WTC11 (cell line): Measurements from ENCODE around the gene MTREX. TPM values are rescaled to one million over a fixed set of nuclear protein-coding genes. Genes with fewer than 3 reads are reported as not detected.

Experiments
- ATAC-seq: fragments of 200-7000 bp; cut with Tn5 transposase; 2 replicates; pipeline ENCODE4 v1.10.0; 2021; ENCODE audit warnings: mild to moderate bottlenecking, moderate library complexity
- CTCF ChIA-PET: fragments of 300-600 bp; sonication (Branson Sonifier 250); formaldehyde crosslinking; loops from one replicate; lab custom pipeline; 2021; ENCODE audit warnings: antibody characterized with exemption; lab: Charles Lee
- POLR2A ChIA-PET: fragments of 350-600 bp; sonication (Branson Sonifier 250); formaldehyde crosslinking; loops from one replicate; lab custom pipeline; 2021; ENCODE audit warnings: antibody characterized with exemption; lab: Charles Lee
- DNase-seq: peaks from one replicate; pipeline ENCODE4 v3.0.0; 2021; ENCODE audit warnings: low spot score
- H3K27ac Mint-ChIP-seq: 2 replicates; pipeline ENCODE4 v1.8.0; 2021; ENCODE audit warnings: mixed read lengths
- H3K27me3 Mint-ChIP-seq: 2 replicates; pipeline ENCODE4 v1.8.0; 2021; ENCODE audit warnings: low read depth, mild to moderate bottlenecking, moderate library complexity, mixed read lengths
- H3K36me3 Mint-ChIP-seq: 2 replicates; pipeline ENCODE4 v1.8.0; 2021; ENCODE audit warnings: mixed read lengths
- H3K4me1 Mint-ChIP-seq: 2 replicates; pipeline ENCODE4 v1.8.0; 2022; ENCODE audit warnings: mixed read lengths
- H3K4me3 Mint-ChIP-seq: 2 replicates; pipeline ENCODE4 v1.8.0; 2021; ENCODE audit warnings: mild to moderate bottlenecking, moderate library complexity, mixed read lengths
- H3K9me3 Mint-ChIP-seq: 2 replicates; pipeline ENCODE4 v1.8.0; 2021; ENCODE audit warnings: mixed read lengths
- EMX1 ChIP-seq: fragments of 250-450 bp; sonication (Bioruptor Pico); IDR thresholded peaks from 2 replicates; pipeline ENCODE4 v1.8.0; 2021; ENCODE audit warnings: mild to moderate bottlenecking
- FOXP1 ChIP-seq: sonication (generic); formaldehyde crosslinking; IDR thresholded peaks from 2 replicates; pipeline ENCODE4 v1.8.0; 2022; ENCODE audit warnings: missing genetic modification reagents, mild to moderate bottlenecking, moderate library complexity, borderline replicate concordance
- GRHL2 ChIP-seq: fragments of 250-450 bp; sonication (Bioruptor Pico); IDR thresholded peaks from 2 replicates; pipeline ENCODE4 v1.8.0; 2022; ENCODE audit warnings: mild to moderate bottlenecking, moderate library complexity; ENCODE audit not compliant: insufficient replicate concordance, severe bottlenecking
- NFE2L1 ChIP-seq: sonication (generic); formaldehyde crosslinking; IDR thresholded peaks from 2 replicates; pipeline ENCODE4 v1.8.1; 2023; ENCODE audit warnings: missing genetic modification reagents
- TP53 ChIP-seq: sonication (generic); formaldehyde crosslinking; IDR thresholded peaks from 2 replicates; pipeline ENCODE4 v1.8.1; 2023; ENCODE audit warnings: mild to moderate bottlenecking, missing genetic modification reagents
- ZNF317 ChIP-seq: sonication (generic); formaldehyde crosslinking; IDR thresholded peaks from 2 replicates; pipeline ENCODE4 v1.8.1; 2023; ENCODE audit warnings: low read depth, mild to moderate bottlenecking, moderate library complexity, missing genetic modification reagents, borderline replicate concordance
- ZNF396 ChIP-seq: fragments of 250-450 bp; sonication (Bioruptor Pico); IDR thresholded peaks from 2 replicates; pipeline ENCODE4 v1.8.0; 2021; ENCODE audit warnings: mild to moderate bottlenecking, moderate library complexity, borderline replicate concordance
- ZNF416 ChIP-seq: fragments of 250-450 bp; sonication (Bioruptor Pico); IDR thresholded peaks from 2 replicates; pipeline ENCODE4 v1.9.0; 2021; ENCODE audit warnings: mild to moderate bottlenecking, inconsistent platforms
- total RNA-seq: library from RNA; stranded (reverse); gene quantifications from 3 replicates; pipeline ENCODE4 v1.2.3, GENCODE V29; 2021
- TF ChIP-seq, protein P1 (sequence below): sonication (generic); formaldehyde crosslinking; IDR thresholded peaks from 2 replicates; pipeline ENCODE4 v1.8.1; 2022; ENCODE audit warnings: low read depth, missing genetic modification reagents, borderline replicate concordance
- TF ChIP-seq, protein P2 (sequence below): fragments of 250-450 bp; sonication (Bioruptor Pico); IDR thresholded peaks from 2 replicates; pipeline ENCODE4 v1.9.0; 2021; ENCODE audit warnings: mild to moderate bottlenecking
- TF ChIP-seq, protein P3 (sequence below): sonication (generic); formaldehyde crosslinking; IDR thresholded peaks from 2 replicates; pipeline ENCODE4 v1.8.1; 2023; ENCODE audit warnings: mild to moderate bottlenecking, missing genetic modification reagents, moderate library complexity
- TF ChIP-seq, protein P4 (sequence below): fragments of 250-450 bp; sonication (Bioruptor Pico); IDR thresholded peaks from 2 replicates; pipeline ENCODE4 v1.8.0; 2021; ENCODE audit warnings: mild to moderate bottlenecking
- TF ChIP-seq, protein P5 (sequence below): sonication (generic); formaldehyde crosslinking; IDR thresholded peaks from 2 replicates; pipeline ENCODE4 v1.8.1; 2022; ENCODE audit warnings: mild to moderate bottlenecking, missing genetic modification reagents, moderate library complexity, borderline replicate concordance
- TF ChIP-seq, protein P6 (sequence below): sonication (generic); formaldehyde crosslinking; IDR thresholded peaks from 2 replicates; pipeline ENCODE4 v1.8.1; 2023; ENCODE audit warnings: mild to moderate bottlenecking, missing genetic modification reagents
- TF ChIP-seq, protein P7 (sequence below): fragments of 250-450 bp; sonication (Bioruptor Pico); IDR thresholded peaks from 2 replicates; pipeline ENCODE4 v2.1.2; 2022; ENCODE audit warnings: mild to moderate bottlenecking, moderate library complexity
- TF ChIP-seq, protein P8 (sequence below): sonication (generic); formaldehyde crosslinking; IDR thresholded peaks from 2 replicates; pipeline ENCODE4 v1.8.1; 2023; ENCODE audit warnings: mild to moderate bottlenecking, missing genetic modification reagents, moderate library complexity
- TF ChIP-seq, protein P9 (sequence below): fragments of 250-450 bp; sonication (Bioruptor Pico); IDR thresholded peaks from 2 replicates; pipeline ENCODE4 v1.9.0; 2021; ENCODE audit warnings: mild to moderate bottlenecking, borderline replicate concordance

The MTREX gene
- total RNA-seq, 1 experiment from 2014 or later, result 110 TPM

DNA sequence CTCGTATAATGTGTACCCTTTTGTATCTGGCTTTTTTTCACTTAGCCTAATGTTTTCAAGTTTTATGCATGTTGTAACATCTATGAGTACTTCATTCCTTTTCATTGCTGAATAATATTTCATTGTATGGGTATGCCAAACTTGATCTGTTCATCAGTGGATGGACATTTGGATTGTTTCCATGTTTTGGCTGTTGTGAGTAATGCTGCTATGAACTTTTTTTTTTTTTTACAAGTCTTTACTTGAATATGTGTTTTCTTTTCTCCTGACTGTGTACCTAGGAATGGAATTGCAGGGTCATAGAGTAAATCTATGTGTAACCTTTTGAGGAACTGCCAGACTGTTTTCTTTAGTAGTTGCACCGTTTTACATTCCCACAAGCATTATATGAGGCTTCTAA, 52.4 kb downstream of the MTREX start:
- H3K27me3 Mint-ChIP-seq, result no peaks in the 10 kb centered on the region
- H3K36me3 Mint-ChIP-seq, result peaks cover 42% of the 10 kb centered on the region
- H3K9me3 Mint-ChIP-seq, result peaks cover 7% of the 10 kb centered on the region
- H3K27ac Mint-ChIP-seq, result no peak overlapping the region
- ChIA-PET CTCF (no interaction called here), POLR2A (no interaction called here)
- no peak for TF ChIP-seq ZNF416
- H3K4me1 Mint-ChIP-seq, result no peaks in the 10 kb centered on the region
- DNase-seq (no peak), ATAC-seq (no peak)
- H3K4me3 Mint-ChIP-seq, result no peak overlapping the region

DNA sequence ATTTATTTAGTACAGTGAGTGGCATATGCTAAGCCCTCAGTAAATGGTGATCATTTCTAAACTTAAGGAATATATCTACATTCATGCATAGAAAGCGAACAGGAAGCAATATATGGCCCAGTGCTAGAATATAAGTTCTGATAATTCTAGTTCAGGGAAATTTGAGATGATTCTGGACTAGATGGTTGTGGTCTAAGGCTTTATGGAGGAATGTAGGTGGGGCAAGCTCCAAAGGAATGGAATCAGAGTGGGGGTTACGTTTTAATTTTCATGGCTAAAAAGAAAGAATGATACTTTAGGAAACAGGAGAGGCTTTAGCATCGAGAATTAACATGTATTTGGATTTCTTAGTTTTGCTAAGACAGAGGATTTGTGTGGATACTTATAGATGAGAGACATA, 56.1 kb downstream of the MTREX start:
- Mint-ChIP-seq H3K36me3 (peaks cover 33% of the 10 kb centered on the region), H3K27me3 (no peaks in the 10 kb centered on the region), H3K4me3 (no peak overlapping the region), H3K4me1 (no peaks in the 10 kb centered on the region), H3K9me3 (peaks cover 7% of the 10 kb centered on the region), H3K27ac (peak overlapping the region; percentile 2; the same call in 1 of the 2 replicates)
- CTCF ChIA-PET, result no interaction called here
- ATAC-seq (no peak), DNase-seq (no peak)
- TF ChIP-seq, protein P1, sequence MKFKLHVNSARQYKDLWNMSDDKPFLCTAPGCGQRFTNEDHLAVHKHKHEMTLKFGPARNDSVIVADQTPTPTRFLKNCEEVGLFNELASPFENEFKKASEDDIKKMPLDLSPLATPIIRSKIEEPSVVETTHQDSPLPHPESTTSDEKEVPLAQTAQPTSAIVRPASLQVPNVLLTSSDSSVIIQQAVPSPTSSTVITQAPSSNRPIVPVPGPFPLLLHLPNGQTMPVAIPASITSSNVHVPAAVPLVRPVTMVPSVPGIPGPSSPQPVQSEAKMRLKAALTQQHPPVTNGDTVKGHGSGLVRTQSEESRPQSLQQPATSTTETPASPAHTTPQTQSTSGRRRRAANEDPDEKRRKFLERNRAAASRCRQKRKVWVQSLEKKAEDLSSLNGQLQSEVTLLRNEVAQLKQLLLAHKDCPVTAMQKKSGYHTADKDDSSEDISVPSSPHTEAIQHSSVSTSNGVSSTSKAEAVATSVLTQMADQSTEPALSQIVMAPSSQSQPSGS, result no peak
- TF ChIP-seq, protein P2, sequence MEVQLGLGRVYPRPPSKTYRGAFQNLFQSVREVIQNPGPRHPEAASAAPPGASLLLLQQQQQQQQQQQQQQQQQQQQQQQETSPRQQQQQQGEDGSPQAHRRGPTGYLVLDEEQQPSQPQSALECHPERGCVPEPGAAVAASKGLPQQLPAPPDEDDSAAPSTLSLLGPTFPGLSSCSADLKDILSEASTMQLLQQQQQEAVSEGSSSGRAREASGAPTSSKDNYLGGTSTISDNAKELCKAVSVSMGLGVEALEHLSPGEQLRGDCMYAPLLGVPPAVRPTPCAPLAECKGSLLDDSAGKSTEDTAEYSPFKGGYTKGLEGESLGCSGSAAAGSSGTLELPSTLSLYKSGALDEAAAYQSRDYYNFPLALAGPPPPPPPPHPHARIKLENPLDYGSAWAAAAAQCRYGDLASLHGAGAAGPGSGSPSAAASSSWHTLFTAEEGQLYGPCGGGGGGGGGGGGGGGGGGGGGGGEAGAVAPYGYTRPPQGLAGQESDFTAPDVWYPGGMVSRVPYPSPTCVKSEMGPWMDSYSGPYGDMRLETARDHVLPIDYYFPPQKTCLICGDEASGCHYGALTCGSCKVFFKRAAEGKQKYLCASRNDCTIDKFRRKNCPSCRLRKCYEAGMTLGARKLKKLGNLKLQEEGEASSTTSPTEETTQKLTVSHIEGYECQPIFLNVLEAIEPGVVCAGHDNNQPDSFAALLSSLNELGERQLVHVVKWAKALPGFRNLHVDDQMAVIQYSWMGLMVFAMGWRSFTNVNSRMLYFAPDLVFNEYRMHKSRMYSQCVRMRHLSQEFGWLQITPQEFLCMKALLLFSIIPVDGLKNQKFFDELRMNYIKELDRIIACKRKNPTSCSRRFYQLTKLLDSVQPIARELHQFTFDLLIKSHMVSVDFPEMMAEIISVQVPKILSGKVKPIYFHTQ, result no peak
- TF ChIP-seq FOXP1 (no peak), TP53 (CRISPR knock-in tag) (no peak), ZNF317 (no peak), ZNF396 (CRISPR knock-in tag) (no peak), ZNF416 (no peak), NFE2L1 (CRISPR knock-in tag) (no peak), GRHL2 (no peak), EMX1 (CRISPR knock-in tag) (no peak)
- TF ChIP-seq, protein P3, sequence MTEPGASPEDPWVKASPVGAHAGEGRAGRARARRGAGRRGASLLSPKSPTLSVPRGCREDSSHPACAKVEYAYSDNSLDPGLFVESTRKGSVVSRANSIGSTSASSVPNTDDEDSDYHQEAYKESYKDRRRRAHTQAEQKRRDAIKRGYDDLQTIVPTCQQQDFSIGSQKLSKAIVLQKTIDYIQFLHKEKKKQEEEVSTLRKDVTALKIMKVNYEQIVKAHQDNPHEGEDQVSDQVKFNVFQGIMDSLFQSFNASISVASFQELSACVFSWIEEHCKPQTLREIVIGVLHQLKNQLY, result no peak
- TF ChIP-seq, protein P4, sequence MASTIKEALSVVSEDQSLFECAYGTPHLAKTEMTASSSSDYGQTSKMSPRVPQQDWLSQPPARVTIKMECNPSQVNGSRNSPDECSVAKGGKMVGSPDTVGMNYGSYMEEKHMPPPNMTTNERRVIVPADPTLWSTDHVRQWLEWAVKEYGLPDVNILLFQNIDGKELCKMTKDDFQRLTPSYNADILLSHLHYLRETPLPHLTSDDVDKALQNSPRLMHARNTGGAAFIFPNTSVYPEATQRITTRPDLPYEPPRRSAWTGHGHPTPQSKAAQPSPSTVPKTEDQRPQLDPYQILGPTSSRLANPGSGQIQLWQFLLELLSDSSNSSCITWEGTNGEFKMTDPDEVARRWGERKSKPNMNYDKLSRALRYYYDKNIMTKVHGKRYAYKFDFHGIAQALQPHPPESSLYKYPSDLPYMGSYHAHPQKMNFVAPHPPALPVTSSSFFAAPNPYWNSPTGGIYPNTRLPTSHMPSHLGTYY (CRISPR knock-in tag), result no peak
- TF ChIP-seq, protein P5, sequence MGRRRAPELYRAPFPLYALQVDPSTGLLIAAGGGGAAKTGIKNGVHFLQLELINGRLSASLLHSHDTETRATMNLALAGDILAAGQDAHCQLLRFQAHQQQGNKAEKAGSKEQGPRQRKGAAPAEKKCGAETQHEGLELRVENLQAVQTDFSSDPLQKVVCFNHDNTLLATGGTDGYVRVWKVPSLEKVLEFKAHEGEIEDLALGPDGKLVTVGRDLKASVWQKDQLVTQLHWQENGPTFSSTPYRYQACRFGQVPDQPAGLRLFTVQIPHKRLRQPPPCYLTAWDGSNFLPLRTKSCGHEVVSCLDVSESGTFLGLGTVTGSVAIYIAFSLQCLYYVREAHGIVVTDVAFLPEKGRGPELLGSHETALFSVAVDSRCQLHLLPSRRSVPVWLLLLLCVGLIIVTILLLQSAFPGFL (CRISPR knock-in tag), result no peak
- TF ChIP-seq, protein P6, sequence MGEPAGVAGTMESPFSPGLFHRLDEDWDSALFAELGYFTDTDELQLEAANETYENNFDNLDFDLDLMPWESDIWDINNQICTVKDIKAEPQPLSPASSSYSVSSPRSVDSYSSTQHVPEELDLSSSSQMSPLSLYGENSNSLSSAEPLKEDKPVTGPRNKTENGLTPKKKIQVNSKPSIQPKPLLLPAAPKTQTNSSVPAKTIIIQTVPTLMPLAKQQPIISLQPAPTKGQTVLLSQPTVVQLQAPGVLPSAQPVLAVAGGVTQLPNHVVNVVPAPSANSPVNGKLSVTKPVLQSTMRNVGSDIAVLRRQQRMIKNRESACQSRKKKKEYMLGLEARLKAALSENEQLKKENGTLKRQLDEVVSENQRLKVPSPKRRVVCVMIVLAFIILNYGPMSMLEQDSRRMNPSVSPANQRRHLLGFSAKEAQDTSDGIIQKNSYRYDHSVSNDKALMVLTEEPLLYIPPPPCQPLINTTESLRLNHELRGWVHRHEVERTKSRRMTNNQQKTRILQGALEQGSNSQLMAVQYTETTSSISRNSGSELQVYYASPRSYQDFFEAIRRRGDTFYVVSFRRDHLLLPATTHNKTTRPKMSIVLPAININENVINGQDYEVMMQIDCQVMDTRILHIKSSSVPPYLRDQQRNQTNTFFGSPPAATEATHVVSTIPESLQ (CRISPR knock-in tag), result no peak
- TF ChIP-seq, protein P7, sequence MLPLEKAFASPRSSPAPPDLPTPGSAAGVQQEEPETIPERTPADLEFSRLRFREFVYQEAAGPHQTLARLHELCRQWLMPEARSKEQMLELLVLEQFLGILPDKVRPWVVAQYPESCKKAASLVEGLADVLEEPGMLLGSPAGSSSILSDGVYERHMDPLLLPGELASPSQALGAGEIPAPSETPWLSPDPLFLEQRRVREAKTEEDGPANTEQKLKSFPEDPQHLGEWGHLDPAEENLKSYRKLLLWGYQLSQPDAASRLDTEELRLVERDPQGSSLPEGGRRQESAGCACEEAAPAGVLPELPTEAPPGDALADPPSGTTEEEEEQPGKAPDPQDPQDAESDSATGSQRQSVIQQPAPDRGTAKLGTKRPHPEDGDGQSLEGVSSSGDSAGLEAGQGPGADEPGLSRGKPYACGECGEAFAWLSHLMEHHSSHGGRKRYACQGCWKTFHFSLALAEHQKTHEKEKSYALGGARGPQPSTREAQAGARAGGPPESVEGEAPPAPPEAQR (CRISPR knock-in tag), result no peak
- TF ChIP-seq, protein P8, sequence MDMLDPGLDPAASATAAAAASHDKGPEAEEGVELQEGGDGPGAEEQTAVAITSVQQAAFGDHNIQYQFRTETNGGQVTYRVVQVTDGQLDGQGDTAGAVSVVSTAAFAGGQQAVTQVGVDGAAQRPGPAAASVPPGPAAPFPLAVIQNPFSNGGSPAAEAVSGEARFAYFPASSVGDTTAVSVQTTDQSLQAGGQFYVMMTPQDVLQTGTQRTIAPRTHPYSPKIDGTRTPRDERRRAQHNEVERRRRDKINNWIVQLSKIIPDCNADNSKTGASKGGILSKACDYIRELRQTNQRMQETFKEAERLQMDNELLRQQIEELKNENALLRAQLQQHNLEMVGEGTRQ (CRISPR knock-in tag), result no peak
- TF ChIP-seq, protein P9, sequence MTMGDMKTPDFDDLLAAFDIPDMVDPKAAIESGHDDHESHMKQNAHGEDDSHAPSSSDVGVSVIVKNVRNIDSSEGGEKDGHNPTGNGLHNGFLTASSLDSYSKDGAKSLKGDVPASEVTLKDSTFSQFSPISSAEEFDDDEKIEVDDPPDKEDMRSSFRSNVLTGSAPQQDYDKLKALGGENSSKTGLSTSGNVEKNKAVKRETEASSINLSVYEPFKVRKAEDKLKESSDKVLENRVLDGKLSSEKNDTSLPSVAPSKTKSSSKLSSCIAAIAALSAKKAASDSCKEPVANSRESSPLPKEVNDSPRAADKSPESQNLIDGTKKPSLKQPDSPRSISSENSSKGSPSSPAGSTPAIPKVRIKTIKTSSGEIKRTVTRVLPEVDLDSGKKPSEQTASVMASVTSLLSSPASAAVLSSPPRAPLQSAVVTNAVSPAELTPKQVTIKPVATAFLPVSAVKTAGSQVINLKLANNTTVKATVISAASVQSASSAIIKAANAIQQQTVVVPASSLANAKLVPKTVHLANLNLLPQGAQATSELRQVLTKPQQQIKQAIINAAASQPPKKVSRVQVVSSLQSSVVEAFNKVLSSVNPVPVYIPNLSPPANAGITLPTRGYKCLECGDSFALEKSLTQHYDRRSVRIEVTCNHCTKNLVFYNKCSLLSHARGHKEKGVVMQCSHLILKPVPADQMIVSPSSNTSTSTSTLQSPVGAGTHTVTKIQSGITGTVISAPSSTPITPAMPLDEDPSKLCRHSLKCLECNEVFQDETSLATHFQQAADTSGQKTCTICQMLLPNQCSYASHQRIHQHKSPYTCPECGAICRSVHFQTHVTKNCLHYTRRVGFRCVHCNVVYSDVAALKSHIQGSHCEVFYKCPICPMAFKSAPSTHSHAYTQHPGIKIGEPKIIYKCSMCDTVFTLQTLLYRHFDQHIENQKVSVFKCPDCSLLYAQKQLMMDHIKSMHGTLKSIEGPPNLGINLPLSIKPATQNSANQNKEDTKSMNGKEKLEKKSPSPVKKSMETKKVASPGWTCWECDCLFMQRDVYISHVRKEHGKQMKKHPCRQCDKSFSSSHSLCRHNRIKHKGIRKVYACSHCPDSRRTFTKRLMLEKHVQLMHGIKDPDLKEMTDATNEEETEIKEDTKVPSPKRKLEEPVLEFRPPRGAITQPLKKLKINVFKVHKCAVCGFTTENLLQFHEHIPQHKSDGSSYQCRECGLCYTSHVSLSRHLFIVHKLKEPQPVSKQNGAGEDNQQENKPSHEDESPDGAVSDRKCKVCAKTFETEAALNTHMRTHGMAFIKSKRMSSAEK, result no peak
- POLR2A ChIA-PET, result no interaction called here
